ENCODE results near the gene RGL2. TPM values are rescaled to one million over a fixed set of nuclear protein-coding genes. Genes with fewer than 3 reads are reported as not detected.

RGL2 gene
- total and polyA plus RNA-seq, 2 of the 13 experiments (the other 11 are each of a cell fraction or from before 2014, with no cell fraction given), result 22.9 to 47.4 TPM

DNA sequence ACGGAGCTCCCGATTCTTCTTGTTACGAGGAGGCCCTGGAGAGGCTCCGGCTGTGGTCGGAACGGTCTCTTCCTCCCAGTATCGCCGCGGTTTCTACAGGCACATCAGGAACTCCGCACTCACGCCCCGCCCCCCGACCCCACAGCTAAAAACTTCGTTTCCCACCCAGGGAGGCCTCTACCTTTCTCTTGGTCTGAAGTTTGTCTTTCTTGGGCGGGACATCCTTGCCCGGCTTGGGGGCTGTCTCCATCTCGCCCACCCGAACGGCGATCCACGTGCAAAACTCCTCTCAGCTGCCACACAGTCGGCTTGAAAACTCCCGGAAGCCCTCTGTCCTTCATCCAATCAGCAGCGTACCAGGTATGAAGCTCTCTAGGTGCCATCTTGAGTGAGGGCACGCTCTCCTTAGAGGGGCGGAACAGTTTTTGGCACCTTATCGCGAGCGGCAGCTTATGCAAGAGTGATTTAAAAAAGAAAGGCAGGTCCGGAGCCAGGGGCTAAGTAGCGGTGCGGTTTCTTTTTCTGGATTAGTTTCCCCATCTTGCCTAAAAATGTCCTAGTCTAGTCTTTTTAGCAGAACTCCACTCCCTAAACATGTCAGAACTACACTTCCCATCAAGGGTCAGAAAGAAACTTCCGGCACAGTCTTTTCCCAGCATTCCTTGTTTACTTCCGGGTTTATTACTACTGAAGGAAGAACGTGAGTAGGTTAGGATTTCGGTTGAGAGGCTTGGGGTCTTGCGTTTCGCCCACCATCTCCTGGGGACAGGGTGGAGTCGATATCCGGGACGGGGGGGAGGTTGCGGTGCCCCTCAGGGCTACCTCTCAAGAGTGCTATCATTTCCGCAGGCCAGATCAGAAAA is 9.6 kb downstream of the RGL2 start, which contains the start of the genes PFDN6 and WDR46 (continued):
- no peak; the same call in 1 of the 2 replicates for TF ChIP-seq CBX5 (CRISPR knock-in tag; IDR thresholded peaks at IDR 0.05; ENCODE audit: borderline replicate concordance)
- no peak for TF ChIP-seq THYN1 (CRISPR knock-in tag; IDR thresholded peaks at IDR 0.05; ENCODE audit: borderline replicate concordance, low read depth)
- no peak for TF ChIP-seq SRSF9 (IDR thresholded peaks at IDR 0.05; ENCODE audit: borderline replicate concordance, insufficient read depth, low read depth, low read length, poor library complexity, severe bottlenecking)
- TF ChIP-seq ZNF562 (CRISPR knock-in tag; IDR thresholded peaks at IDR 0.05; ENCODE audit: borderline replicate concordance), result no peak
- TF ChIP-seq AGO2 (optimal IDR thresholded peaks at IDR 0.05; ENCODE audit: low read depth, low read length), result peak; percentile 22
- TF ChIP-seq ATF7-NPFF (CRISPR knock-in tag; IDR thresholded peaks at IDR 0.05; ENCODE audit: low read depth), result no peak
- TF ChIP-seq ZNF276 (CRISPR knock-in tag; IDR thresholded peaks at IDR 0.05; ENCODE audit: low read depth), result no peak
- TF ChIP-seq ZNF430 (CRISPR knock-in tag; IDR thresholded peaks at IDR 0.05), result peak; percentile 64; the same call in 1 of the 2 replicates
- no peak for TF ChIP-seq ZNF280D (CRISPR knock-in tag; IDR thresholded peaks at IDR 0.05)
- TF ChIP-seq, protein P1, sequence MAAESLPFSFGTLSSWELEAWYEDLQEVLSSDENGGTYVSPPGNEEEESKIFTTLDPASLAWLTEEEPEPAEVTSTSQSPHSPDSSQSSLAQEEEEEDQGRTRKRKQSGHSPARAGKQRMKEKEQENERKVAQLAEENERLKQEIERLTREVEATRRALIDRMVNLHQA (CRISPR knock-in tag; IDR thresholded peaks at IDR 0.05), result no peak
- TF ChIP-seq ZFP37 (CRISPR knock-in tag; IDR thresholded peaks at IDR 0.05; ENCODE audit: borderline replicate concordance), result no peak
- TF ChIP-seq, protein P2, sequence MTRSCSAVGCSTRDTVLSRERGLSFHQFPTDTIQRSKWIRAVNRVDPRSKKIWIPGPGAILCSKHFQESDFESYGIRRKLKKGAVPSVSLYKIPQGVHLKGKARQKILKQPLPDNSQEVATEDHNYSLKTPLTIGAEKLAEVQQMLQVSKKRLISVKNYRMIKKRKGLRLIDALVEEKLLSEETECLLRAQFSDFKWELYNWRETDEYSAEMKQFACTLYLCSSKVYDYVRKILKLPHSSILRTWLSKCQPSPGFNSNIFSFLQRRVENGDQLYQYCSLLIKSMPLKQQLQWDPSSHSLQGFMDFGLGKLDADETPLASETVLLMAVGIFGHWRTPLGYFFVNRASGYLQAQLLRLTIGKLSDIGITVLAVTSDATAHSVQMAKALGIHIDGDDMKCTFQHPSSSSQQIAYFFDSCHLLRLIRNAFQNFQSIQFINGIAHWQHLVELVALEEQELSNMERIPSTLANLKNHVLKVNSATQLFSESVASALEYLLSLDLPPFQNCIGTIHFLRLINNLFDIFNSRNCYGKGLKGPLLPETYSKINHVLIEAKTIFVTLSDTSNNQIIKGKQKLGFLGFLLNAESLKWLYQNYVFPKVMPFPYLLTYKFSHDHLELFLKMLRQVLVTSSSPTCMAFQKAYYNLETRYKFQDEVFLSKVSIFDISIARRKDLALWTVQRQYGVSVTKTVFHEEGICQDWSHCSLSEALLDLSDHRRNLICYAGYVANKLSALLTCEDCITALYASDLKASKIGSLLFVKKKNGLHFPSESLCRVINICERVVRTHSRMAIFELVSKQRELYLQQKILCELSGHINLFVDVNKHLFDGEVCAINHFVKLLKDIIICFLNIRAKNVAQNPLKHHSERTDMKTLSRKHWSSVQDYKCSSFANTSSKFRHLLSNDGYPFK (CRISPR knock-in tag; IDR thresholded peaks at IDR 0.05; ENCODE audit: borderline replicate concordance), result peak; percentile 92; the same call in 1 of the 2 replicates
- TF ChIP-seq, protein P3, sequence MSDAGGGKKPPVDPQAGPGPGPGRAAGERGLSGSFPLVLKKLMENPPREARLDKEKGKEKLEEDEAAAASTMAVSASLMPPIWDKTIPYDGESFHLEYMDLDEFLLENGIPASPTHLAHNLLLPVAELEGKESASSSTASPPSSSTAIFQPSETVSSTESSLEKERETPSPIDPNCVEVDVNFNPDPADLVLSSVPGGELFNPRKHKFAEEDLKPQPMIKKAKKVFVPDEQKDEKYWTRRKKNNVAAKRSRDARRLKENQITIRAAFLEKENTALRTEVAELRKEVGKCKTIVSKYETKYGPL (CRISPR knock-in tag; IDR thresholded peaks at IDR 0.05), result no peak
- TF ChIP-seq TBL1XR1 (IDR thresholded peaks at IDR 0.05; ENCODE audit: borderline replicate concordance, low read length, partially characterized antibody), result peak; percentile 39
- TF ChIP-seq ZNF354B (CRISPR knock-in tag; IDR thresholded peaks at IDR 0.05), result no peak
- no peak for TF ChIP-seq FOXO4 (CRISPR knock-in tag; conservative IDR thresholded peaks at IDR 0.05)

Data from HepG2 (cell line).